Measurements from ENCODE around the gene SNAPIN. TPM values are rescaled to one million over a fixed set of nuclear protein-coding genes. Genes with fewer than 3 reads are reported as not detected.

SNAPIN gene
- total and polyA plus RNA-seq, 9 of the 15 experiments (the other 6 are each of a cell fraction or from before 2014, with no cell fraction given), result 11.2 to 43.9 (median 32.3) TPM

- ChIA-PET POLR2A (interaction anchor here (0.8 to 14.7 kb wide), 6 partner anchors 8 to 18 kb away, joined by 3 to 205 read pairs (median 4); partner anchors contain the start of genes CHTOP and SNAPIN), CTCF (ENCODE audit: low intra/inter-chr PET ratio) (no interaction called here)
- Histone ChIP-seq H3K4me2 (ENCODE audit: insufficient read depth, low read length) (no peak overlapping the region), H3K9me1 (ENCODE audit: control insufficient read depth, insufficient read depth, low read length) (no peaks in the 10 kb centered on the region), H3K27ac (ENCODE audit: extremely low read depth, low read depth, low read length) (no peak overlapping the region), H3K4me3 (no peak overlapping the region), H4K20me1 (replicated peaks; ENCODE audit: control insufficient read depth, insufficient read depth, low read length) (no peaks in the 10 kb centered on the region), H2AFZ (ENCODE audit: low read depth, low read length) (no peak overlapping the region), H3K27me3 (ENCODE audit: control insufficient read depth in 2 of 2, insufficient read depth in 2 of 2, low read length in 2 of 2) (no peaks in the 10 kb centered on the region), H3K9me3 (replicated peaks; ENCODE audit: control insufficient read depth, insufficient read depth, low read depth, low read length) (no peaks in the 10 kb centered on the region), H3K9ac (ENCODE audit: insufficient read depth in 1 of 2, low read depth in 2 of 2, low read length in 2 of 2) (no peak overlapping the region), H3K4me1 (replicated peaks in 1 of 2; ENCODE audit: control insufficient read depth in 2 of 2, insufficient read depth in 2 of 2, low read length in 2 of 2) (peaks cover 14% of the 10 kb centered on the region in 2 experiments), H3K79me2 (ENCODE audit: control insufficient read depth, insufficient read depth, low read length) (no peaks in the 10 kb centered on the region), H3K36me3 (ENCODE audit: control insufficient read depth, insufficient read depth, low read length) (peaks cover 54% of the 10 kb centered on the region)
- 80% methylated on average over 4 of the region's 5 CpGs for WGBS (ENCODE audit: insufficient coverage, low coverage, missing lambda C conversion rate)
- DNase-seq (ENCODE audit: extremely low read depth in 1 of 4, low spot score in 3 of 4) (no peak), ATAC-seq (peak; percentile 32), FAIRE-seq (peak; percentile 40)
- intact Hi-C loops (cut with micrococcal nuclease), result no loop called here
- in situ Hi-C loops (cut with MboI), result no loop called here
- TF ChIP-seq THRB (CRISPR knock-in tag; conservative IDR thresholded peaks at IDR 0.05), result no peak
- TF ChIP-seq, protein P1, sequence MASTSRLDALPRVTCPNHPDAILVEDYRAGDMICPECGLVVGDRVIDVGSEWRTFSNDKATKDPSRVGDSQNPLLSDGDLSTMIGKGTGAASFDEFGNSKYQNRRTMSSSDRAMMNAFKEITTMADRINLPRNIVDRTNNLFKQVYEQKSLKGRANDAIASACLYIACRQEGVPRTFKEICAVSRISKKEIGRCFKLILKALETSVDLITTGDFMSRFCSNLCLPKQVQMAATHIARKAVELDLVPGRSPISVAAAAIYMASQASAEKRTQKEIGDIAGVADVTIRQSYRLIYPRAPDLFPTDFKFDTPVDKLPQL (IDR thresholded peaks at IDR 0.05; ENCODE audit: extremely low read depth, insufficient read length), result no peak
- peak; percentile 25 for TF ChIP-seq EWSR1 (IDR thresholded peaks at IDR 0.05; ENCODE audit: borderline replicate concordance, low read depth, partially characterized antibody)
- TF ChIP-seq, protein P2, sequence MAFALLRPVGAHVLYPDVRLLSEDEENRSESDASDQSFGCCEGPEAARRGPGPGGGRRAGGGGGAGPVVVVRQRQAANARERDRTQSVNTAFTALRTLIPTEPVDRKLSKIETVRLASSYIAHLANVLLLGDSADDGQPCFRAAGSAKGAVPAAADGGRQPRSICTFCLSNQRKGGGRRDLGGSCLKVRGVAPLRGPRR (CRISPR knock-in tag; IDR thresholded peaks at IDR 0.05), result no peak
- no peak for TF ChIP-seq KAT8 (IDR thresholded peaks at IDR 0.05; ENCODE audit: low read depth)
- TF ChIP-seq ZNF695 (CRISPR knock-in tag; IDR thresholded peaks at IDR 0.05), result no peak
- BruUV-seq (replicated peaks), result TSS peak; percentile 1
These were observed 11.7 kb upstream of the SNAPIN start for GRCh38 chr1:153646672-153647345.

All from K562 (cell line).